GM21528 (cell line): Measurements from ENCODE around the gene HOXB8.

Experiments used
- ATAC-seq: cut with Tn5 transposase; IDR thresholded peaks from one replicate; pipeline ENCODE4 v1.9.1; 2021; ENCODE audit warnings: mild to moderate bottlenecking, moderate library complexity; ENCODE audit not compliant: unreplicated experiment, low FRiP score

HOXB8 gene

GRCh38 chr17:48569674-48570324 lies 45.3 kb downstream of the HOXB8 start:
- no peak for ATAC-seq

GRCh38 chr17:48569240-48569582 lies 45.9 kb downstream of the HOXB8 start:
- no peak for ATAC-seq

GRCh38 chr17:48568499-48569239 lies 46.4 kb downstream of the HOXB8 start:
- no peak for ATAC-seq

- ATAC-seq: no peak
Observed at GRCh38 chr17:48567646-48568354, 47.3 kb downstream of the HOXB8 start.

- no peak for ATAC-seq
Observed at GRCh38 chr17:48567209-48567608, 47.9 kb downstream of the HOXB8 start.

- ATAC-seq: no peak
Observed at GRCh38 chr17:48566717-48567116, 48.4 kb downstream of the HOXB8 start.

- no peak for ATAC-seq
Observed at GRCh38 chr17:48565925-48566710, 49.0 kb downstream of the HOXB8 start.

- no peak for ATAC-seq
Observed at GRCh38 chr17:48565022-48565554, 50.0 kb downstream of the HOXB8 start.

GRCh38 chr17:48564188-48565021 lies 50.7 kb downstream of the HOXB8 start:
- no peak for ATAC-seq

GRCh38 chr17:48563867-48564187 lies 51.3 kb downstream of the HOXB8 start:
- no peak for ATAC-seq

GRCh38 chr17:48563385-48563838 lies 51.7 kb downstream of the HOXB8 start:
- ATAC-seq: no peak

- no peak for ATAC-seq
Observed at GRCh38 chr17:48562934-48563333, 52.2 kb downstream of the HOXB8 start.
